AG09319 (cell line): ENCODE results near the gene DHX57.

Source experiments
- DNase-seq: peaks from one replicate; pipeline ENCODE4 v3.0.0-alpha.2; 2010; ENCODE audit warnings: low read depth; ENCODE audit errors: extremely low read depth
- TF ChIP-seq, protein P1 (sequence below): IDR thresholded peaks from 2 replicates; pipeline ENCODE4 v1.5.1; 2011; ENCODE audit warnings: low read depth, mild to moderate bottlenecking, inconsistent platforms, low read length, moderate library complexity

DHX57 gene

GRCh38 chr2:38835990-38836389, 39.7 kb downstream of the DHX57 start:
- TF ChIP-seq, protein P1, sequence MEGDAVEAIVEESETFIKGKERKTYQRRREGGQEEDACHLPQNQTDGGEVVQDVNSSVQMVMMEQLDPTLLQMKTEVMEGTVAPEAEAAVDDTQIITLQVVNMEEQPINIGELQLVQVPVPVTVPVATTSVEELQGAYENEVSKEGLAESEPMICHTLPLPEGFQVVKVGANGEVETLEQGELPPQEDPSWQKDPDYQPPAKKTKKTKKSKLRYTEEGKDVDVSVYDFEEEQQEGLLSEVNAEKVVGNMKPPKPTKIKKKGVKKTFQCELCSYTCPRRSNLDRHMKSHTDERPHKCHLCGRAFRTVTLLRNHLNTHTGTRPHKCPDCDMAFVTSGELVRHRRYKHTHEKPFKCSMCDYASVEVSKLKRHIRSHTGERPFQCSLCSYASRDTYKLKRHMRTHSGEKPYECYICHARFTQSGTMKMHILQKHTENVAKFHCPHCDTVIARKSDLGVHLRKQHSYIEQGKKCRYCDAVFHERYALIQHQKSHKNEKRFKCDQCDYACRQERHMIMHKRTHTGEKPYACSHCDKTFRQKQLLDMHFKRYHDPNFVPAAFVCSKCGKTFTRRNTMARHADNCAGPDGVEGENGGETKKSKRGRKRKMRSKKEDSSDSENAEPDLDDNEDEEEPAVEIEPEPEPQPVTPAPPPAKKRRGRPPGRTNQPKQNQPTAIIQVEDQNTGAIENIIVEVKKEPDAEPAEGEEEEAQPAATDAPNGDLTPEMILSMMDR = no peak
- DNase-seq = no peak

- no peak for DNase-seq
- TF ChIP-seq, protein P1 = peak; percentile 40
Measured at GRCh38 chr2:38835015-38835601, 40.6 kb downstream of the DHX57 start.

DNA sequence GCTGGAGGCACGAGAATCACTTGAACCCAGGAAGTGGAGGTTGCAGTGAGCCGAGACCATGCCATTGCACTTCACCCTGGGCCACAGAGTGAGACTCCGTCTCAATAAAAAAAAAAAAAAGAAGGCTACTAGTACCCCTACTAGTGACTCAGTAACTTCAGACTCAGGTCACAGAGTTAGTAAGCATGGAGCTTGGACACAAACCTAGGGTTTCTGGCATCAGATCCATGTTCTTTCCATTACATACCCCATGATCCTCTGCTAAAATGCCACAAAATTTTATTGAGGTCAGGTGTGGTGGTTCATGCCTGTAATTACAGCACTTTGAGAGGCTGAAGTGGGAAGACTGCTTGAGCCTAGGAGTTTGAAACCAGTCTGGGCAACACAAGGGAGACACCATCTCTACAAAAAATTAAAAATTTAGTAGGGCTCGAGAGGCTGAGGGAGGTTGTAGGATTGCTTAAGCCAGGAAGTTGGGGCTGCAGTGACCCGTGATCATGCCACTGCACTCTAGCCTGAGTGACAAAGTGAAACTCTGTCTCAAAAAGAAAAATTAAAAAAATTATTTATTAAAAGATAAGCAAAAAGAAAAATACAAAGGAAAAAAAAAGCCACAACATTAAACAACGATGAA, 45.1 kb downstream of the DHX57 start:
- no peak for DNase-seq
- TF ChIP-seq, protein P1 = no peak

- no peak for DNase-seq
- TF ChIP-seq, protein P1 = no peak
Measured at GRCh38 chr2:38829971-38830370, 45.8 kb downstream of the DHX57 start.

DNA sequence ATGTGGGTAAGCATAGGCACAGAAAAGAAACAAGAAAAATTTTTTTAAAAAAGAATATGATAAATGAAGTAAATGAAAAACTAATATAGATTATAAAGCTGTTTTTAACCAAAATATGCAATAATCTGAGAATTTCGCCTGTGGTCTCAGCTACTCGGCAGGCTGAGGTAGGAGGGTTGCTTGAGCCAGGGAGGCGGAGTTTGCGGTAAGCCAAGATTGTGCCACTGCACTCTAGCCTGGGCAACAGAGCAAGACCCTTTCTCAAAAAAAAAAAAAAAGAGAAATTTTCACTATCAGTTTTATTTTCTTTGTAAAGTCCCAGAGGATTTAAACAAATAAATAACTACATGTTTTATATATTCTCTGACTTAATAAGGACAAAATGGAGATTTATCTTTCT, 47.3 kb downstream of the DHX57 start:
- TF ChIP-seq, protein P1 = no peak
- no peak for DNase-seq

- DNase-seq = peak; percentile 57
Measured at GRCh38 chr2:38827539-38828145, 48.1 kb downstream of the DHX57 start.

DNA sequence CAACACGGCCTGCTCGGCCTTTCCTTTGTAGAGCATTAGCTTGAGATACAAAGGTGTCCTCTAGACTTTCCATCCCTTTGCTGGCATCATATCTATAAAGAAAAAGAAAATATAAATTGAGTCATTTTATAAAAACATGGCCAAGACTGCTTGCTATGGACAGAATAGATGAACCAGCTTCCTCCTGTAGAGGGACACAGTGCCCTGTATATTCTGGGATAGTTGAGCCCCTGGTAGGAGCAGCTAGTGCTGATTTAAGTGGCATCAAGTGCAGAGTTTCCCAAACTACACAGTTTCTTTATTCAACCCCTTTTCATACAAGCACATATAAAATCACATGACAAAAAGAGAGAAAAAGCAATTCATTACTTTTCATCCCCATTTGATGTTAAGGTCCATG, 49.8 kb downstream of the DHX57 start:
- no peak for DNase-seq
- TF ChIP-seq, protein P1 = no peak

- TF ChIP-seq, protein P1 = no peak
Measured at GRCh38 chr2:38824906-38825305, 50.8 kb downstream of the DHX57 start.

More at GRCh38 chr2:38824906-38825305, 50.8 kb downstream of the DHX57 start:
- DNase-seq = no peak
